Dermis microvascular lymphatic vessel endothelial cell (primary cell): Measurements from ENCODE around the gene VWF. TPM values are rescaled to one million over a fixed set of nuclear protein-coding genes. Genes with fewer than 3 reads are reported as not detected.

Experiments
- DNase-seq, 2 donors: peaks; one replicate each; pipeline versions ENCODE4 v3.0.0 to v3.0.0-alpha.2; 2010; ENCODE audit warnings: low read depth in 2 of 2
- total RNA-seq: library from RNA; depleted of rRNA; stranded (reverse); fragments of >200 nt; gene quantifications from 2 replicates; pipeline ENCODE4 v1.2.1, GENCODE V29; 2014

VWF gene
- total RNA-seq, 1 donor from 2014 or later, result 467 TPM

DNA sequence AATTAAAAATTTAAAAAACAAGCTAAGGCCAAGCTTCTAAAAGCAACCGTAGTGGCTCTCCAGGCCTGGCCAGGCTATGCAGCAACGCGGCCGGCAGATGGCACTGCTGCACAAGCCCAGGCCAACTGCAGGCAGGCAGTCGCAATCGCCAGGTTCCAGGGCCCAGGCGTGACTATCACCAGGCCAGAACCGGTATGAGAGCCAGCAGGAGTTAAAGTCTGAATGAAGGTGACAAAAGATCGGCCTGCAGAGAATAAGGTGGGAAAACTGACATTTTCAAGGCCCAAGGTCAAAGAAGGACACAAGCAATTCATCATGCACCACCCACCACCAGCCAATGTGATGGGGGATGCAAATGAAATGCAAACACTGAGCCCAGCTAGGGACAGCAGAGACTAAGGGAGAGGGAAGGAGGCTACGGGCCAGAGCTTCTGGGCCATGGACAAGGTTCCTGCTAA, 135.8 kb downstream of the VWF start:
- DNase-seq, result peak; percentile 42 to 77

DNA sequence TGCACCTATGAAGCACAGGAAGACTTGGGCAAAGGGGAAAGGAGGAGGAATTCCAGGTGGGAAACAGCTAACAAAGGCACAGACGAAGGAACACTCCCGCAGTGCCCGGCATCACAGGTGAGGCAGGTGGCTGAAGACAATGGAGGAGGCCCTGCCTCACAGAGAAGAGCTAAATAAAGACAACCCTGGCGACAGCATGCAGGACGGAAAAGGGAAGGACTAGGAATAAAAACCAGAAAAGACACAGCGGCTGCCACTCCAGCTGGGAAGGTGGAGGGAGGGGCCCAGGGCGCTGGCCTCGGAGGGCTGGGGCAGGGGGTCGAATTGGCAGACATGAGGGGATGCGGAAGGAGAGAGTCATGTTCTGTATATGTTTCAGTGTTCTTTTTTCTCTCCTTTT, 136.4 kb downstream of the VWF start:
- DNase-seq, result no peak

GRCh38 chr12:5987573-5987972, 136.9 kb downstream of the VWF start:
- DNase-seq, result no peak

- no peak for DNase-seq
These were observed 139.0 kb downstream of the VWF start for GRCh38 chr12:5985471-5985870.

DNA sequence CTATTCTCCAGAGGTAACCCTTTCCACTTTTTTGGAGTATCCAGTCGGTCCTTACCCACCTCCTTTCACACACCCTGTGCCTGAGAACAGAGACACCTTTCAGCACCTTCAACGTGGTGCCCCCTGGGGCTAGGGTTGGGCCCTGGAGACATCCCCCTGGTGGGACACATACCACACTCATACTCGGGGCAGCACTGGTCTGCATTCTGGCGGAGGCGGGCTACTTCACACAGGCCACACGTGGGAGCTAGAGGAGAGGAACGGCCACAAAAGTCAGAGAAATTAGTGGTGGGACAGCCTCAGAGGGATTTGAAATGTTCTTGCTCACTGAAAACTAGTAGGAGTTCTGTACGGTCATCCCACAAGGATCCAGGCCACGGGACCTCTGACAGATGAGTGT, 139.6 kb downstream of the VWF start:
- no peak for DNase-seq

DNA sequence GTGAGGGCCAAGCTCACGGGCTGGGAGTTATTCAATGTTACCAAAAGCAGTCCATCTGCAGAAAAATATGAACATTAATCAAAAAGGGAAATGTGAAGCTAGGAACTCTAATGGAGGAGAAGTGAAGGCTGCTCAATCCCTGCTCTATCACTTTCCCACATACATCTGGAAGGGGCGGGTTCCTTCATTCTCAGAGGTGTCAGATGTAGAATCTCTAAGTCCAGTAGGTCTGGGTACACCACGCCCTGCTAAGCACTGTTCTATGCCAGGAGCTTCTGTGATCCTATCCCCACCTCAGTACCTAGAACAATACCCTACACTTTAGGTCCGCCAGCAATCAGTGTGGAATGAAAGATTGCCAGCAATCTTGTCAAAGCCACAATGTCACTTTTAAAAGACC, 142.4 kb downstream of the VWF start:
- no peak for DNase-seq

- no peak for DNase-seq
These were observed 146.9 kb downstream of the VWF start for GRCh38 chr12:5977556-5977955.

DNA sequence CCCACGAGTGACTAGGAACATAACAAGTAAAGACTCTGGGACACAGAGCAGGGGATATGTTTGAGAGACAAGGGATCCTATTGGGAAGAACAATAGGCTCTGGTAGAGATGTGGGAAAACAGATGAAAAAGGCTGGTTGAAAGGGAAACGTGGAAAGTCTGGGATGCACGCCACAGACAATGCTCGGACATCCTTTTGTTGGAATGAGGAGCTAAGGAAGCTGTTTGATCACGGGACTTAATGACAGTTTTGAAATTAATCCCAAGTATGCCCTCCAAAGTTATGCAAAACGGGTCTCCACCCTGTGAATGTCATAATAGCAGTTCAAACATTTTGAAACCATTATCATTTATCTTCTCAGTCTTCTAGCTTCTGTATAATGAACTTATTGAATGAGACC, 147.8 kb downstream of the VWF start:
- DNase-seq, result peak; percentile 69 to 71

DNA sequence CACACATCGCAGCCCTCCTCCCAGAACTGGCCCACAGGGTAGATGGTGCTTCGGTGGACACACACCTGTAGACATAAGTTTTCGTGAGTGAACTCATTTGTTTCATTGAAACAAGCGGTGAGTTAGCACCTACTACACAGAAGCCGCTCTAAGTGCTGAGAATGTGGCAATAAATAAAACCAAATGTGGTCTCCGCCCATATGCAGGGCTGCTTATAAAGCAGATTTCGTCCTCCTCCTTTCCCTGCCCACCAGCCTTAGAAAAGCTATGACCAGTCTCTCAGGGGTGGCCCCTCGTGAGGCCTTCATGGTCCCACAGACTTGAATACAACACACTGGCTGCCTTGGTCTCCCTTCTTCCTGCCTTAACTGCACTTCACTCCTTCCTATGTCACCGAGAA, 148.3 kb downstream of the VWF start:
- DNase-seq, result no peak

DNA sequence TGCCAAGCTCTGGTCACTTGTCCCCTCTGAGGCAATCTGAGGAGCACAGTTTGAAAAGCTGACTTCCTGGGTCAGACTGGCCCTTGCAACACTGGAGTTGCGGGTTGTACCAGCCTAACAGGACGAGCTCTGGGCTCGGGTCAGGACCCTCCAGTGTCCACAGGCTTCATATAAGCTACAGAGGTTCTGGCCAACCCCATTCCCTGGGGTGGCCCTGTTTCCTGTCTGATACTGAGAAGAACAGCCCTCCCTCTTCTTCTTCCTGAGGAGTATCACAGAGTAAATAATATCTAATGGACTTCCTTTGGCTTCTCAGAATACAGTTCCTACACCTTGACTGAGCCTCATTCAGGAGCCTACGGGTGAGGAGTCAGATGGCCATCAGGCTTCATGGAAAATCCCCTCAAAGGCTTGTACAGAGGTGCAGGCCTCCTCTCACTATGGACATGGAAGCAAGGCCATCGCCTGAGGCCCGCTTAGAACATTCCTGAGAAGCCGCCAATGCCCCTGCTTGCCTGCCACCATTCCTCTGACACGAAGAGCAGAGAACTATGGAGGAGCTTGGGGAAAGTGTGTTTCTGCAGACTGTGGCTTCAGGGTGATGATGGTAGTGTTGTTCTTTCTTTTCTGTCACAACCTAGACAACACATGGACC, 150.9 kb downstream of the VWF start:
- no peak for DNase-seq

GRCh38 chr12:5972387-5972786, 152.1 kb downstream of the VWF start:
- no peak for DNase-seq

GRCh38 chr12:5971194-5971850, 153.1 kb downstream of the VWF start:
- DNase-seq, result no peak

DNA sequence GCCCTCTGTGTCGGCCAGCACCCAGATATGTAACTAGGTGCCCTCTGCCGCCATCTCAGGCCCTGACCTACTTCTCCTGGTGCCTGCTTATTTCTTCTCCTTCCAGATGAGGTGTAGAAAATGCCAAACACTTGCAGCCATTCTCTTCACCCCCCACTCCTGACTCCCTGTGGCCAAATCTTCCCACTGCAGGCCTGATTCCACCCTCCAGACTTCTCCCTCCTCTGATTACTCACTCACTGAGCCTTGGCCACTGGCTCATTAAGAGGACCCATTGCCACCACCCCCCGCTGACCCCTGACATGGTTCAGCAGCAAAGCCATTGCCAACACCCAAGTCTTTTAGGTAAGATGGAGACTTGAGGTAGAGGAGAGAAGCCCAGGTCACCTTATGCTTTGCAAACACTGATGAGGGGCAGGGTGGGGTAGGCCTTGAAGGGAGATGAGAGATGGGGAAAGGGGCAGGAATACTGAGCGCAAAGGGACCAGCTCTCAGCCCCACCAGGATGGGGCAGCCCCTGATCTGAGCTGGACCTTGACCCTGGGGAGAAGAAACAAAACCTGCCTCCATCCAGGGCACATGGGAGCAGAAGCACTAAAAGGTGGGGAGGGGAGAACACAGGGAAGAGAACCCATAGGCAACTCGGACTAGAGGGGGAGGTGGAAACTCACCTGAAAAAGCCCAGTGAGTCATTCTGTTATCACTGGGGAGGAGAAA, 154.3 kb downstream of the VWF start:
- DNase-seq, result no peak

DNA sequence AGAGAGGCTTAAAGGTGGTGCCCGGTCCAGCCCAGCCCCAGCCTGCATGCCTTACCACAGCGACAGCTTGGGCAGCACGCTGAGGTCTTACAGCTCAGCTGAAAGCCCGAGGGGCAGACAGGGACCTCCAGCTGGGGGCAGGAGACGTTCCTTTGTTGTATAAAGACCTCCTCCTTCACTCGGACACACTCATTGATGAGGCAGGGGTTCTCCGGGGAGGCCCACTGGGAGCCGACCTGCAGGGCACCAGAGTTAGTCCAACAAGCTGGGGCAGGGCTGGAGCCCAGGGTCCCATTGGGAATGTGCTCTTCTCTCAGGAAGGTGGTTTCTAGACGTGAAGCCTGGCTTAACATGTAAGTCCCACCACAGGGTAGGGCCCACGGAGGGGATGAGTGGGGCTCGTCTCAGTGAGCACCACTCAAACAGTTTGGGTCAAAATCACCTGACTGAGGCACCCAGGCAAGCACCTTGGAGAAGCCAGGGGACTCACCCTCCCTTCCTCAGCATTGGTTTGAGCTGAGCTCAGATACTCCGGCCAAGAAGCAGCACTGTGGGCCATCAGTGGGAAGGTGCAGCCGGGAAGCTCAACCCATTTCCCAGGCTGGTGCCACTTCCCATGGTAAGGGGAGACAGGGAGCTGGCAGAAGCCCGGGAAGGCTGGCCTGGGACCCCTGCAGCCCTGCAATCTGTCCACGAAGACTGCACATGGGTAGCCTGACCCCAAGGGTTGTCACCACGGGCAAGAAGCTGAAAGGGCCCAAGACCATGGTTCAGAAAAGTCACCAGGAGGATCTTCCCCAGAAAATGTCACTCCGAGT, 155.1 kb downstream of the VWF start:
- DNase-seq, result no peak

DNA sequence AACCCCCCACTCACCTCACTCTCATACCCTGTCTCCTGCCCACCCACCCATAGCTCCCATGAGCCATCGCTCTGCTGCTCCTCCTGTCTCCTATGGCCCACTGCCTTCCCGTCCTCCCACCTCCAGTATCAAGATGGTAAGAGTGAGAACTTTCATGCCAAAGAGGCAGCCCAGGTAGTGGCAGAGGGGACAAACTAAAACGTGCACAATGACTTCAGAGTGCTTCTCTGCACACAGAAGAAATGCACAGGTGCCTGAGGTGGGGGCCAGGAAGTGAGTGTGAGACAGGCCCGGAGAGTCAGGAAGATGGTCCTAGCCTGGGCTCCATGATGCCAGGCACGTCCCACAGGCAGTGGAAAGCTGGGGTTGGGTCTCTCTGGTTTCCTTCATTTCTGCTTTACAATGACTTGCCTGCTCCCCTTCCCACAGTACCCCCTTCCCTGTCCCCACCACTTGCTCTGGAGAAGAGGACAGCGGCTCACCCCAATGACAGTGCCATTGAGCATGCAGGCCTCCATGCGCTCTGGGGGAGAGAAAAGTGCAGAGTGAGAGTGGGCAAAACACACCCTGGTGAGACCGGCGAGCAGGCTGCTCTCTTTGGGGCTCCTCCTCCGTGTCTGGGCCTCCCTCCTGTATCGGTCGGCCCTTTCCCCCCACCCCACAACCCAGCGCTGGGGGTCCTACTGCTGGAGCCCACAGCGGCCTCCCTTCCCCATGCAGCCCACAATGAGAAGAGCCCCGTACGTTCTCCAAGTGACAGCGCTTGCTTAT, 156.6 kb downstream of the VWF start:
- no peak for DNase-seq

DNA sequence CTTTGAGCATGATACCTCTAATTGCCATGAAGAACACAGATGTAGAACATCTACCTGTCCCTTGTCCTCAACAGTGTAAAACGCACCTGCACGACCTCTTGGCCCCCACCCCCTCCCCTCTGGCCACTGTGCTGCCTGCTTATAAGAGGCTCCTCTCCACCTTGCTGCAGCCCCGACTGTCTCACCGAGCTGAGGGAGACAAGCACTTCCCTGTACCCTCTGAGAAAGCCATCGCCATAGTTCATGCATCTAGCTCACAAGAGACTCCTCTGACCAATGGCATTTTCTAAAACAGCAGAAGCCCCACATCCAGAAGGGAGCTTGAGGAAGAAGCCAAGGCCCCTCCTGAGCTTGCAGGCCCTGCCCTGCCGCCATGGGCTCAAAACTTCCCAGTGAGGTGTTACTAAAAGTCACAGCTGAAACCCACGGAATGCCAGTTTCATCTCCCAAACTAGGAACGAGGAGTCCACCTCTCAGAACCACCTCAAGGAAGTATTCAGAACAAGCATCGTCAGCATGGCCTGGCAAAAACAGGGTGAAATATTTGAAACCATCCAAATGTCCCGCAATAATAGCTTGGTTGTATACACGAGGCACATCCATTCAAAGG, 157.9 kb downstream of the VWF start:
- DNase-seq, result no peak

DNA sequence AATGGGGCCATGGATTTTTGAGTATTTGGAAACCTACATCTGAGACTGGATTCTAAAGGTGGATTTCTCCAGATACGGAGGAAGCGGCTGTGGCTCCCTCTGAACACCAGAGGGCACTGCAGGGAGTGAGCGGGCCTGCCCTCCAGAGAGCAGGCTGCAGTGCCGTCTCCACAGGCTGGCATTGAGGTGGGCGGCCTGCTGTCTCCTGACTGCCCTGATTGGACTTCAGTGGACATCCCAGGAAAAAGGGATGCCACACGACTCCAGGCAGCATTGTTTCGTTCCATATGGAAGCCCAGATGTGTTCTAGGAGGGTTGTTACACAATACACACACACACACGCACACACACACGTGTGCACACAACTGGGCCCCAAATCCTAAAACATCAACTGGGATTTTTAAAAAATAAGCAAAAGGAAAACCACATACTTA, 158.5 kb downstream of the VWF start:
- peak in 1 of 2 donors; percentile 59 for DNase-seq

GRCh38 chr12:5964913-5965900, 159.3 kb downstream of the VWF start:
- DNase-seq, result peak in 1 of 2 donors; percentile 37

DNA sequence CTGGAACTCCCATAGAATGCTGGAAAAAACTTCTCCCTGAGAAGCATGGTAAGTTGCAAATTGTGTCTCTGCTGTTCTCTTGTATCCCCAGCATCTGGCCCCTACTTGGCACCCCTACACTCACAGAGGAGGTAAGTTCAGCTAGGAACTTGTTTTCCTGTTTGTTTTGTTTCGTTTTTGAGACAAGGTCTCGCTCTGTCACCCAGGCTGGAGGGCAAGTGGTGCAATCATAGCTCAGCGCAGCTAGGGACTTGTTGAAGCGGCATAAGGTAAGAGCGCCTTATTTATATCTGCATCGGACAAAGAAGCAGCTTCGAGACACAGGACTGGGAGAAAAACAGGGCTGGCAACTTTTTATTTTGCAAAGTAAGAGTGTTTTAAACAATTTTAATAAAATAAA, 161.0 kb downstream of the VWF start:
- DNase-seq, result no peak
